Panc1 (cell line): ENCODE data around the gene IGFBP4.

Experiments used
- POLR2AphosphoS5 ChIP-seq: IDR thresholded peaks from 2 replicates; pipeline ENCODE4 v1.6.1; 2012; ENCODE audit warnings: mild to moderate bottlenecking, low read depth, low read length, moderate library complexity
- REST ChIP-seq, 2 experiments: IDR thresholded peaks; 2 replicates each; pipeline ENCODE4 v1.6.1; 2011 to 2012; ENCODE audit warnings: low read depth in 2 of 2, control low read depth in 1 of 2, low read length in 1 of 2, mild to moderate bottlenecking in 1 of 2, moderate library complexity in 1 of 2; ENCODE audit not compliant: insufficient read depth in 1 of 2
- SIN3A ChIP-seq: IDR thresholded peaks from 2 replicates; pipeline ENCODE4 v1.6.1; 2012; ENCODE audit warnings: low read depth, mild to moderate bottlenecking, low read length, moderate library complexity, borderline replicate concordance; ENCODE audit not compliant: insufficient read depth
- TCF7L2 ChIP-seq: IDR thresholded peaks from 2 replicates; pipeline ENCODE4 v1.6.1; 2011; ENCODE audit warnings: mild to moderate bottlenecking, low read depth, low read length, inconsistent platforms
- TF ChIP-seq, protein P1 (sequence below): fragments of 450-650 bp; IDR thresholded peaks from 2 replicates; pipeline ENCODE4 v1.5.1; 2017; ENCODE audit warnings: mild to moderate bottlenecking

DNA sequence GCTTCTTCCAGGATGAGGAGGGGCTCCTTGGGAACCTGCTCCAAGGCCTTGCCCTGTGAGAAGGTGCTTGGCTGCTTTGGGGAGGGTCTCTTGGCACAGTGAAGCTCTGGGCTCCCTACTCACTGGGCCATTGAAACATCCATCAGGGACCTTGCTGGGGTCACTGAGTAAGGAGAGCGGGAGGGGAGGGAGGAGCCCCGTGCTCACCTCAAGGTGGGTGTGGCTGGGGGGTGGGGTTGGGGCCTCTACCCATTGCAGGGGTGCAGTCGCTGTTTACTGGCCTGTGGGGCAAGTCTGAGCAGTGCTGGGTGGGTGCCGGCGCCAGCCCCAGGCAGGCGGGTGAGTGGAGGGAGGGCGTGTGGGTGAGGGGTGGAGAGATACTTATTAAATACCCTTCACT lies 48.2 kb downstream of the IGFBP4 start:
- TF ChIP-seq SIN3A (no peak), REST (IDR thresholded peaks at IDR 0.05; ENCODE audit: insufficient read depth in 1 of 2, low read depth in 2 of 2, low read length in 1 of 2) (no peak), POLR2AphosphoS5 (no peak), TCF7L2 (no peak)
- TF ChIP-seq, protein P1, sequence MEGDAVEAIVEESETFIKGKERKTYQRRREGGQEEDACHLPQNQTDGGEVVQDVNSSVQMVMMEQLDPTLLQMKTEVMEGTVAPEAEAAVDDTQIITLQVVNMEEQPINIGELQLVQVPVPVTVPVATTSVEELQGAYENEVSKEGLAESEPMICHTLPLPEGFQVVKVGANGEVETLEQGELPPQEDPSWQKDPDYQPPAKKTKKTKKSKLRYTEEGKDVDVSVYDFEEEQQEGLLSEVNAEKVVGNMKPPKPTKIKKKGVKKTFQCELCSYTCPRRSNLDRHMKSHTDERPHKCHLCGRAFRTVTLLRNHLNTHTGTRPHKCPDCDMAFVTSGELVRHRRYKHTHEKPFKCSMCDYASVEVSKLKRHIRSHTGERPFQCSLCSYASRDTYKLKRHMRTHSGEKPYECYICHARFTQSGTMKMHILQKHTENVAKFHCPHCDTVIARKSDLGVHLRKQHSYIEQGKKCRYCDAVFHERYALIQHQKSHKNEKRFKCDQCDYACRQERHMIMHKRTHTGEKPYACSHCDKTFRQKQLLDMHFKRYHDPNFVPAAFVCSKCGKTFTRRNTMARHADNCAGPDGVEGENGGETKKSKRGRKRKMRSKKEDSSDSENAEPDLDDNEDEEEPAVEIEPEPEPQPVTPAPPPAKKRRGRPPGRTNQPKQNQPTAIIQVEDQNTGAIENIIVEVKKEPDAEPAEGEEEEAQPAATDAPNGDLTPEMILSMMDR = no peak
